ENCODE data around the gene ERI3.

- TF ChIP-seq POLR2A (IDR thresholded peaks at IDR 0.05; ENCODE audit: low read depth, low read length) (no peak), POLR2AphosphoS5 (IDR thresholded peaks at IDR 0.05; ENCODE audit: low read depth, low read length) (no peak), TAF1 (IDR thresholded peaks at IDR 0.05; ENCODE audit: borderline replicate concordance, low read depth, low read length) (no peak)
Observed at GRCh38 chr1:44339731-44340130, 15.3 kb downstream of the ERI3 start.

All from GM12892 (cell line).